ENCODE measurements around the gene NCAPG.
"Not testable (repeated sequence)": the region's sequence is repeated elsewhere in the genome, so short reads cannot be mapped to it uniquely, and the experiment has no call there.

The NCAPG gene

DNA sequence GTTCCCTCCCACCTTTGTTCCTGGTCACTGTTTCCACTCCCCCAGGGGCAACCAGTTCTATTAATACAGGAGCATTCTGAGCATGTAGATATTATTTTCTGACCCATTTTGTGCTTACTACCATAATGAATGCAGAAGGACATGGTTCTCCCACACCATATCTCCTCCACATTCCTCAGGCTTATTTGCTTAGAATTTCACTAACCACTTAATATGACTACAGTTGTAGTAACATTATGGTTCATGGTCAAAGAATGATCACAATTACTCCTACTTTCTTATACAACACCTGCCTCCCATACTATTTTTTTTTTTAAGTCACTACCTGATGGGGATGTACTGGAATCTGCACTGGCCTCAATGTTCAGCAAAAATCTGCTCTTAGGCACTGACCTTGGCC lies 21.8 kb upstream of the NCAPG start:
- no peak for DNase-seq

DNA sequence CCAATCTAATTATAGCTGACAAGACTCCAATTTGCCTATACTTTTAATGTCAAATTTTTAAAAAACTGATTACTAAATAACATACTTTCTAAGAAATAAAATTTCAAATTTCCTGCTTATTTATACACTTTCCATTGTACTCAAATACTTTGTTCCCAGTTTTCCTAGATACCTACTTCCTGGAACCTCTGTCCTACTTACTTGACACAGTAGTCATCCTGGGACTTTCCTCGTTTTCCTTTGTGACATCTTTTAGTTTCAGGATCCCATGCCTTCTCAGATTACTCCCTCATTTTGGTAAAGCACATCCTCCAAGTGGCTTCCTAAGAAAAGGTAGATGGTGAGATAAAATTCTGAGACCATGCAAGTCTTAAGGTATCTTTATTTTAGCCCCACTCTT lies 16.0 kb upstream of the NCAPG start:
- no peak for DNase-seq

GRCh38 chr4:17797808-17798207 lies 13.0 kb upstream of the NCAPG start:
- no peak for DNase-seq

DNA sequence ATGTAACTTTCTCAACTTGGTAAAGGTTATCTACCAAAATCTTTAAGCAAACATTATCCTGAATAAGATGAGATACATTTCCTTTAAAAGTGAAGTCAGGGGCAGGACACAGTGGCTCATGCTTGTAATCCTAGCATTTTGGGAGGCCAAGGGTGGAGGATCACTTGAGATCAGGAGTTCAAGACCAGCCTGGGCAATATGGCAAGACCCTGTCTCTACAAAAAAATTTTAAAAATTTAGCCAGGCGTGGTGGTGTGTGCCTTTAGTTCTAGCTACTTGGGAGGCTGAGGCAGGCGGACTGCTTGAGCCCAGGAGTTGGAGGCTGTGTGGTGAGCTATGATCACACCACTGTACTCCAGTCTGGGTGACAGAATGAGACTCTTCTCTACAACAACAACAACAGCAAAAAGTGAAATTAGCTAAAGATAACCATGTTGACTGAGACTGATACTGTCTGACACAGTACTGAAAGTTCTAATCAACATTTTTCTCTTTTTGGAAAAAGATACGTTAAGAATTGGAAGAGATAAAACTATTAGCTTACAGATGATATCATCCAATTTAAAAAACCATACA lies 5.1 kb upstream of the NCAPG start:
- no peak for DNase-seq

DNA sequence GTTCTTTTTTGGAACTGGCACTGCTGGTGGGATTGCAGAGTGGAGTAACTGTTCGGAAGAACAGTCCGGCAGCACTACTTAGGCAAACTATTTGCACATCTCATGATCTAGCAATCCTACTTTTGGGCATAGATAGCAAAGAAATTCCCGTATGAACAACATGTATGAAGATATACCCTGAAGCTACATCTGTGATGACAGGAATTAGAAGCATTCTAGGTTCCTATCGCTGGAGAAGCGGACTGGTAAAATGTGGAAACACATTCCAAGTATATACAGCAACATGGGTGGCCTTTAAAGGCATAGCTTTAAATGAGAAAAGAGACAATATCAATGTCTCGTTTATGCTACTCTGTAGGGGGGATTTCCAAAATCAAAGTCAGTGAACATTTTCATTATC lies 3.3 kb upstream of the NCAPG start:
- DNase-seq = peak; percentile 33

GRCh38 chr4:17809667-17810066 lies 1.1 kb upstream of the NCAPG start:
- DNase-seq = no peak

GRCh38 chr4:17811078-17811603 lies 362 bp downstream of the NCAPG start:
- DNase-seq = no peak

DNA sequence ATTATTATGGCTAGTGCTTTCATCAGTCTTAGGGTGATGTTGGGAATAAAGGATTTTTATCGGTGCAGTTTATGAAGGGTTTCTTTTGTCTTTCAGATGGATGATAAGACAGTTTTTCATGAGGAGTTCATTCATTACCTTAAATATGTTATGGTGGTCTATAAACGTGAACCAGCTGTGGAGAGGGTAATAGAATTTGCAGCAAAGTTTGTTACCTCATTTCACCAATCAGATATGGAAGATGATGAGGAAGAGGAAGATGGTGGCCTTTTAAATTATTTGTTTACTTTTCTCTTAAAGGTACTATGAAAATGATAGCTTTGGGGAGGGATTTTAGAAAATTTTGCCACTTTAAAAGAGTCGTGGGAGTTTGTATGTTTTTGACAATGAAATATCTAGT lies 1.3 kb downstream of the NCAPG start:
- no peak for DNase-seq

GRCh38 chr4:17812801-17813200 lies 2.0 kb downstream of the NCAPG start:
- peak; percentile 8 for DNase-seq

DNA sequence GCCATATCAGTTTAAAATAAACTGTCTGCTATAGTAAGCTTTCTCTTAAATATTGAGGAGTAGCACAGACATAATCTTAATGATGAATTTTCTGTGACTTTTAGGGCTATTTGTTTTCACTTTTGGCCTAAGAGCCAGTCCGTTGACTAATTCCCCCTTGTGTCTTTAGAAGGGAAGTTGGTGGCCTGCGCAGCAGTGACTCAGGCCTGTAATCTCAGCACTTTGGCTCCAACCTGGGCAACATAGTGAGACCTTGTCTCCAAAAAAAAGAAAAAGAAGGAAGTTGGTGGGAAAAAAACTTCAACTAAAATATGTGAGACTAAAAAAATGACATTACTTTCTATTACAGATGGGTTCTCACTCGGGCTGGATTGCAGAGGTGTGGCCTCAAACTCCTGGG lies 3.4 kb downstream of the NCAPG start:
- DNase-seq = peak; percentile 23

DNA sequence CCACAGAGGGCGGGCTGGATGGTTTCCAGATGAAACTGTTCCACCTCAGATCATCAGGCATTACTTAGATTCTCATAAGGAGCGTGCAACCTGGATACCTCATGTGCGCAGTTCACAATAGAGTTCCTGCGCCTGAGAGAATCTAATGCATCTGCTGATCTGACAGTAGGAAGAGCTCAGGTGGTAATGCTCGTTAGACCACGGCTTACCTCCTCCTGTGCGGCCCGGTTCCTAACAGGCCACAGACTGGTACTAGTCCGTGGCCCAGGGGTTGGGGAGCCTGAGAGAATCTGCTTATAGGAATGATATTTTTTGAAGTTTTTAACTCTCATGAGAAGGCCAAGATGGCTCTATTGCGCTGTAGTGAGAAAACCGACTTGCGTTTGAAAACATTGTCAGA lies 5.4 kb downstream of the NCAPG start:
- DNase-seq = no peak

- DNase-seq = peak; percentile 71
These were observed 6.2 kb downstream of the NCAPG start for GRCh38 chr4:17817027-17817426.

DNA sequence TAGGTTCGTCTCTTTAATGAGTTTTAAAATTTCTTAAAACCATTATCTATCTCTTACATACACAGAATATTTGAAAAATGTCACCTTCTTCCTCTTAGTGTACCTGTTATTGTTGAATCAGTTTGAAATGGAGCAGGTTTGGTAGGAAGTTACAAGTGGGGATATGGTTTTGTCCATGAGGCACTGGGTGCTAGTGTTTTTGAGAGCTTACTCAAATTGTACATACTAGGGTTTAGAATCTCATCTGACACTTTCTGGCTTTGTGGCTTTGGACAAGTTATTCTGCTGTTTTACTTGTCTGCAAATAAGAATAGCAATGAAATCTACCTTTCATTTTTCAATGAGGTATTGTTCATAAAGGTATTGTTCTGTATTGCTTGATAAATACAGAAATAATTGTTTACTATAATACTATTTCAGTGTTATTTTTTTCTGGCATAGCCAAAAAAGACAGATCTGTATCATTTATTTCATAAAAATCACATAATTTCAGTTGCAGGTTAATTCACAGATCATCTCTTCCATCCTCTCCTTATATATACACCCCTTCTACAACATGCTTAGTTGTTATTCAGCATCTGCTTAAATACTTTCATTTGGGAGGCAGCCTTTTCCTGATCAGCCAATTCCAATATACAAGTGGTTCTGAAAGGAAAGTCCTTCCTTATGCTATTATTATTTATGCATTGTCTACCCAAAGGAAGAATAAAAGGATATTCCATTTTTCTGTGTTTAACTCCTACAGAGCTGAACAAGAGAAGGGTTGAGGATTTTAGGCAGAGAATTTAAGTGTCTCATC lies 13.3 kb downstream of the NCAPG start:
- DNase-seq = no peak

DNA sequence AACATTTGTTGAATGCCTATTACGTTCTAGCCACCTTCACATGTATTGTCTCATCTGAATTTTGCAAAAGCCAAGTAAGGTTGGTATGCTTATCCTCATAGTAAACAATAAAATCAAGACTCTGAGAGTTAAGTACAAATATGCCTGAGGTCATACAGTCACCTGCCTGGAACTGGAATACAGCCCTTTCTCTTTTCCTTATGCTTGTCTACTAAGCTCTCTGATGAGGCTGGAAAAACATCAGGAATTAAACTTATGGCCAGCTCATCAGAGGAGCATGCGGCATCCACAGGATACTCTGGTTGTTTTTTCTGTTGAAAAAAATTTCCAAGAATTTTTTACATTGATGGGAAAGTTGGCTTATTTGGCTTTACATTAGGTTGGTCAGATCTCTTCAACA lies 35.5 kb downstream of the NCAPG start:
- DNase-seq = peak; percentile 33

- not testable (repeated sequence) for DNase-seq
These were observed 39.5 kb downstream of the NCAPG start for GRCh38 chr4:17850295-17850694.

GRCh38 chr4:17851959-17852358 lies 41.2 kb downstream of the NCAPG start:
- DNase-seq = no peak

DNA sequence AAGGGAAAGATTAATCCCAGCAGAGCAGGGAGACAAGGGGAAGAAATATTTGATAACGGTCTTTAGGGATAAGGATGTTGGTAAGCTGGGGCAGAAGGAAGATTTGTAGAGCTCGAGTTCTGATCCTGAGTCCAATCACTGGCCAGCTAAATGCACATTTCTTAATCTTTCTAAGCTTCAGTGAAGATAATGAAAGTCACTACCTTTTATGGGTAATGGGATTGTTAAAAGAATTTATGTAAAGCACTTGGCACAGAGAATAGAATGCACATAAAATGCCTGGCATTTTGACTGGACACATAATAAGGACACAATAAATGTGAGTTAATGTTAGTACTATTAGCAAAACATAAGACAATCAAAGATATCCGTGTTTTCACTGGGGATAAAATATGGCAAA lies 43.3 kb downstream of the NCAPG start:
- peak; percentile 9 for DNase-seq

DNA sequence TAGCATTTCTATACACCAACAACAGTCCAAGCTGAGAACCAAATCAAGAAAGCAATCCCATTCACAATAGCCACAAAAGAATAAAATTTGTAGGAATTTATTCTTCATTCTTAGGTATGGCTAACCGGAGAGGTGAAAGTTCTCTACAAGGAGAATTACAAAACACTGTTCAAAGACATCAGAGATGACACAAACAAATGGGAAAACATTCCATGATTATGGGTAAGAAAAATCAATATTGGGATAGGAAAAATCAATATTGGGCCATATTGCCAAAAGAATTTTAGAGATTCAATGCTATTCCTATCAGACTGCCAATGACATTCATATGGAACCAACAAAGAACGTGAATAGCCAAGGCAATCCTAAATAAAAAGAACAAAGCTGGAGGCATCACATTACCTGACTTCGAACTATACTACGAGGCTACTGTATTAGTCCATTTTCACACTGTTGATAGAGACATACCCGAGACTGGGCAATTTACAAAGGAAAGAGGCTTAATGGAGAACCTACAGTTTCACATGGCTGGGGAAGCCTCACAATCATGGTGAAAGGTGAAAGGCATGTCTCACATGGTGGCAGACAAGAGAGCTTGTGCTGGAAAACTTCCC lies 49.1 kb downstream of the NCAPG start:
- DNase-seq = no peak

DNA sequence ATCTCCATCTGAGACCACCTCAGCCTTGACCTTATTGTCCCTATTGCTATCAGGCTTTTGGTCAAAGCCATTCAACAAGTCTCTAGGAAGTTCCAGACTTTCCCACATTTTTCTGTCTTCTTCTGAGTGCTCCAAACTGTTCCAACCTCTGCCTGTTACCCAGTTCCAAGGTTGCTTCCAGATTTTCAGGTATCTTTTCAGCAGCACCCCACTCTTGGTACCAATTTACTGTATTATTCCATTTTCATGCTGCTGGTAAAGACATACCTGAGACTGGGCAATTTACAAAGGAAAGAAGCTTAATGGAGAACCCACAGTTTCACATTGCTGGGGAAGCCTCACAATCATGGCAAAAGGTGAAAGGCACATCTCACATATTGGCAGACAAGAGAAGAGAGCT lies 51.1 kb downstream of the NCAPG start:
- not testable (repeated sequence) for DNase-seq

GRCh38 chr4:17865866-17866363 lies 55.1 kb downstream of the NCAPG start:
- DNase-seq = no peak

DNA sequence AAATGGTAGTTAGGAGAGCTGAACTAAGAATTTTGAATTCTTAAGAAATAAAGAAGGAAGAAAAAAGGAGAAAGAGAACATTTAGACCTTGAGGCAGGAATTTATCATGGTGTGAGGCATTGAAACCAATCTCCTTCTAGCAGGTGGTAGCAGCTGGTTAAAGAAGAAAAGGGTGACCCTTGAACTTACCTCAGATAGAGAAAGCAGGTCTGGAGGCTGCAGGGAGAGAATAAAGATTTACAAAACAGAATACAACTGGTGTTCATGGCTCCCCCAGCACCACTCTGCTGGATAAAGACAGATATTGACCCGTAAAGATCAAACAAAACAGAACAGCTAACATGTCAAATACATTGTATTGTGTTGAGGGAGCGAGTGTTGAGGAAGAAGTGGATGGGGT lies 56.0 kb downstream of the NCAPG start:
- DNase-seq = no peak

DNA sequence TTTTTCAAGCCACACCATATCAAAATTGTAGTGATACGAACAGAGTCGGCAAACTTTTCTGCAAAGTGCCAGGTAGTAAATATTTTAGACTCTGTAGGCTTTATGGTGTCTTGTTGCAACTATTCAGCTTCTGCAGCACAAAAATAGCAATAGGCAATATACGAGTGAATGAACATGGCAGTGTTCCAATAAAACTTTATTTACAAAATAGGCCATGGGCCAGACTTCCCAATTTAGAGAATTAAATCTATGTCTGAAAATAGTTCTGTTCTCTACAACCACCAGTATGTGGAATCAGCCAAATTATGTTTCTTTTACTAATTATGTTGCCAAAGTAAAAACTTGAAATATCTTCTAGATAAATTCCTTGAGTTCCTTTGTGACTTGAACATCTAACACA lies 56.5 kb downstream of the NCAPG start:
- no peak for DNase-seq

- no peak for DNase-seq
These were observed 58.5 kb downstream of the NCAPG start for GRCh38 chr4:17869327-17869726.
